Ovary (tissue), 9 donors: Measurements from ENCODE around the gene SYT3. TPM values are rescaled to one million over a fixed set of nuclear protein-coding genes. Genes with fewer than 3 reads are reported as not detected.

Experiments used
- DNase-seq, 5 donors: peaks; one replicate each; pipeline ENCODE4 v3.0.0-alpha.2; 2019 to 2020
- H3K27ac ChIP-seq, 2 donors: fragments of 200-600 bp; one replicate each; pipeline versions ENCODE4 v1.5.1 to v1.8.0; 2019 to 2022
- H3K27me3 ChIP-seq: fragments of 200-600 bp; one replicate; pipeline ENCODE4 v1.8.0; 2022
- H3K36me3 ChIP-seq: fragments of 200-600 bp; sonication (generic); one replicate; pipeline ENCODE4 v1.5.1; 2019
- H3K4me1 ChIP-seq: one replicate; pipeline ENCODE4 v1.8.1; 2013; ENCODE audit warnings: mild to moderate bottlenecking, moderate library complexity; ENCODE audit not compliant: insufficient read depth
- H3K4me3 ChIP-seq: fragments of 200-600 bp; sonication (generic); one replicate; pipeline ENCODE4 v1.5.1; 2017
- H3K9me3 ChIP-seq, 2 donors: fragments of 200-600 bp in 1 of 2; sonication (generic) in 1 of 2; one replicate each; pipeline versions ENCODE4 v1.5.1 to v1.8.1; 2013 to 2019; ENCODE audit warnings: mild to moderate bottlenecking in 1 of 2, moderate library complexity in 1 of 2
- EP300 ChIP-seq: sonication (generic); formaldehyde crosslinking; IDR thresholded peaks from one replicate; pipeline ENCODE4 v1.6.1; 2017; ENCODE audit warnings: antibody characterized with exemption
- POLR2A ChIP-seq: fragments of 450-650 bp; IDR thresholded peaks from one replicate; pipeline ENCODE4 v1.6.1; 2017; ENCODE audit warnings: antibody characterized with exemption, mild to moderate bottlenecking, moderate library complexity
- WGBS, 3 donors: extraction: QIAGEN DNeasy Blood & Tissue Kit in 1 of 3; methylation state at CpG; one replicate each; pipeline versions ENCODE4 v1.1.5 to v1.1.7; 2013 to 2017; 5-methylcytosine and 5-hydroxymethylcytosine counted together
- intact Hi-C, 4 donors: fragments of 100-400 bp; cut with DNase I; formaldehyde crosslinking; loops; one replicate each; pipeline versions ENCODE4 v1.11.0 to v1.15.1; 2022 to 2023
- polyA plus RNA-seq, 2 donors: library from polyadenylated mRNA; stranded (reverse); fragments of 200-250 nt in 1 of 2; fragments of 350-450 nt in 1 of 2; fragmentation: Illumina TruSeq in 1 of 2; extraction: RNeasy Lipid Tissue Mini Kit (QIAGEN cat#74804) in 1 of 2; gene quantifications; one replicate each; pipeline ENCODE4 v1.2.3, GENCODE V29; 2013 to 2014
- total RNA-seq, 7 donors: library from RNA; depleted of rRNA in 2 of 7; stranded (reverse); fragments of >200 nt in 2 of 7; fragmentation: NEBNext Ultra II Directional in 3 of 7; extraction: Animal tissue kit (Norgen Biotek cat#: 25700) in 3 of 7; gene quantifications; one replicate each; pipeline versions ENCODE4 v1.1.0 to v1.2.4, GENCODE V29; 2016 to 2023
- TF ChIP-seq, protein P1 (sequence below), 3 donors: fragments of 450-650 bp in 2 of 3; fragments of 200-600 bp in 1 of 3; IDR thresholded peaks; one replicate each; pipeline versions ENCODE4 v1.5.1 to v1.8.0; 2016 to 2022; ENCODE audit warnings: antibody characterized with exemption in 3 of 3, mild to moderate bottlenecking in 1 of 3
- donor health status: DM: no; HTN: no; CAD: no; lungs with moderate emphysema.
- donor health status: DM: no; HTN: no; CAD: no.
- donor health status: Bipolar disorder and iron deficiency.
- donor health status: DM: yes; HTN: yes; CAD: no.
- donor health status: DM: no; HTN: no; CAD: no.
- donor health status: DM: yes; HTN: yes; CAD: no.

Gene SYT3
- total and polyA plus RNA-seq, 9 donors: 0.08 to 0.32 (median 0.10) TPM; not detected in 6

DNA sequence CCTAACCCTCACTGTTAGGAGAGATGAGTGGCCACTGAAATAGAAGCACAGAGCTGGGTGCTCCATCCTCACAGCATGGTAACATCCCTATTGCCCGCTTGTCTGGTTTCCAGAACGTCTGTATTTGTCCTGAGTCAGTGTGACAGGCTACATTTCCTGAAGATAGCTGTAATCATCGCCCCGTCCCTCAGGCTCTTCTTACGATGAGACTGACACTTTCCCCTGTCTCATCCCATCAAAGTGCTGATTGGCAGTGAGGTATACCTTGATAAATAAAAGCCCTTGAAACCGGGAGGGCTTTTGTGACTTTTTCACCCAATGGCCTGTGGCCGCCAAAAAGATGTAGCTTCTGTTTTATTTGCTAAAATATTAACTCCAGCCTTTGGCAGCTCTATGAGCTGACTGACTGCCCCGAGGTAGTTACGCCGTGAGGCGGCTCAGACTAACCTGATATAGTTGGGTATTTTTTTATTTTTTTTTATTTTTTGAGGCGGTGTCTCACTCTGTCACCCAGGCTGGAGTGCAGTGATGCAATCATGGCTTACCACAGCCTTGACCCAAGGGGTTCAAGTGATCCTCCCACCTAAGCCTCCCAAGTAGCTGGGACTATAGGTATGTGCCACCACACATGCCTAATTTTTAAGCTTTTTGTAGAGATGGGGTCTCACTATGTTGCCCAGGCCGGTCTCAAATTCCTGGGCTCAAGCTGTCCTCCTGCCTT, 65.8 kb downstream of the SYT3 start:
- H3K27me3 ChIP-seq: no peaks in the 10 kb centered on the region
- DNase-seq: no peak
- H3K9me3 ChIP-seq: no peaks in the 10 kb centered on the region
- no peaks in the 10 kb centered on the region for H3K4me1 ChIP-seq
- H3K4me3 ChIP-seq: no peak overlapping the region
- H3K36me3 ChIP-seq: no peaks in the 10 kb centered on the region
- no peak overlapping the region for H3K27ac ChIP-seq
- no peak for TF ChIP-seq EP300
- TF ChIP-seq POLR2A: no peak
- TF ChIP-seq, protein P1, sequence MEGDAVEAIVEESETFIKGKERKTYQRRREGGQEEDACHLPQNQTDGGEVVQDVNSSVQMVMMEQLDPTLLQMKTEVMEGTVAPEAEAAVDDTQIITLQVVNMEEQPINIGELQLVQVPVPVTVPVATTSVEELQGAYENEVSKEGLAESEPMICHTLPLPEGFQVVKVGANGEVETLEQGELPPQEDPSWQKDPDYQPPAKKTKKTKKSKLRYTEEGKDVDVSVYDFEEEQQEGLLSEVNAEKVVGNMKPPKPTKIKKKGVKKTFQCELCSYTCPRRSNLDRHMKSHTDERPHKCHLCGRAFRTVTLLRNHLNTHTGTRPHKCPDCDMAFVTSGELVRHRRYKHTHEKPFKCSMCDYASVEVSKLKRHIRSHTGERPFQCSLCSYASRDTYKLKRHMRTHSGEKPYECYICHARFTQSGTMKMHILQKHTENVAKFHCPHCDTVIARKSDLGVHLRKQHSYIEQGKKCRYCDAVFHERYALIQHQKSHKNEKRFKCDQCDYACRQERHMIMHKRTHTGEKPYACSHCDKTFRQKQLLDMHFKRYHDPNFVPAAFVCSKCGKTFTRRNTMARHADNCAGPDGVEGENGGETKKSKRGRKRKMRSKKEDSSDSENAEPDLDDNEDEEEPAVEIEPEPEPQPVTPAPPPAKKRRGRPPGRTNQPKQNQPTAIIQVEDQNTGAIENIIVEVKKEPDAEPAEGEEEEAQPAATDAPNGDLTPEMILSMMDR (IDR thresholded peaks at IDR 0.05): no peak
- 69 to 79% (median 75%) methylated on average over 13 of the region's 13 CpGs for WGBS, 3 donors
- intact Hi-C loops: no loop called here

Other genes with a start within 250 kb of the SYT3 start
- gene SPIB, start 220.9 kb downstream of the SYT3 start, total RNA-seq: under 1 TPM in 3 of 7 donors, not detected in 4; 0.12 to 0.46 (median 0.26) TPM
- under 1 TPM in 1 of 2 donors, not detected in 1; 0.25 TPM for gene SPIB, start 220.9 kb downstream of the SYT3 start, polyA plus RNA-seq
- gene MYBPC2, start 207.0 kb downstream of the SYT3 start, total RNA-seq: under 1 TPM in 3 of 7 donors, not detected in 4; 0.05 to 0.12 (median 0.08) TPM
- gene MYBPC2, start 207.0 kb downstream of the SYT3 start, polyA plus RNA-seq: under 1 TPM in 1 of 2 donors, not detected in 1; 0.28 TPM
- 100 to 1,000 TPM in 3 of 7 donors, 10 to 100 TPM in 4; 50.4 to 132 (median 96.7) TPM for gene EMC10, start 163.4 kb downstream of the SYT3 start, total RNA-seq
- 100 to 1,000 TPM in 1 of 2 donors, 10 to 100 TPM in 1; 27.6 to 113 TPM for gene EMC10, start 163.4 kb downstream of the SYT3 start, polyA plus RNA-seq
- gene GARIN5A, start 163.0 kb downstream of the SYT3 start, total RNA-seq: 10 to 100 TPM in 1 of 7 donors, 1 to 10 TPM in 6; 2.1 to 10.3 (median 3.3) TPM
- 1 to 10 TPM in 1 of 2 donors, under 1 TPM in 1; 0.47 to 4.3 TPM for gene GARIN5A, start 163.0 kb downstream of the SYT3 start, polyA plus RNA-seq
- gene JOSD2, start 128.7 kb downstream of the SYT3 start, total RNA-seq: 10 to 100 TPM; 15.0 to 28.9 (median 21.8) TPM
- gene JOSD2, start 128.7 kb downstream of the SYT3 start, polyA plus RNA-seq: 10 to 100 TPM in 1 of 2 donors, not detected in 1; 42.5 TPM
- gene ASPDH, start 126.0 kb downstream of the SYT3 start, total RNA-seq: not detected
- gene ASPDH, start 126.0 kb downstream of the SYT3 start, polyA plus RNA-seq: not detected
- 1 to 10 TPM; 1.2 to 7.9 (median 2.5) TPM for gene LRRC4B, start 71.4 kb downstream of the SYT3 start, total RNA-seq
- gene LRRC4B, start 71.4 kb downstream of the SYT3 start, polyA plus RNA-seq: 1 to 10 TPM in 1 of 2 donors, under 1 TPM in 1; 0.12 to 5.6 TPM
- 10 to 100 TPM in 1 of 7 donors, 1 to 10 TPM in 3, not detected in 3; 1.1 to 12.6 (median 2.1) TPM for gene C19orf81, start 9.6 kb upstream of the SYT3 start, total RNA-seq
- gene C19orf81, start 9.6 kb upstream of the SYT3 start, polyA plus RNA-seq: not detected
- 10 to 100 TPM in 1 of 7 donors, 1 to 10 TPM in 5, under 1 TPM in 1; 0.72 to 11.1 (median 4.0) TPM for gene SHANK1, start 79.9 kb upstream of the SYT3 start, total RNA-seq
- 1 to 10 TPM in 1 of 2 donors, under 1 TPM in 1; 0.20 to 1.1 TPM for gene SHANK1, start 79.9 kb upstream of the SYT3 start, polyA plus RNA-seq
- 100 to 1,000 TPM in 1 of 7 donors, 10 to 100 TPM in 6; 17.3 to 120 (median 33.8) TPM for gene CLEC11A, start 83.5 kb upstream of the SYT3 start, total RNA-seq
- gene CLEC11A, start 83.5 kb upstream of the SYT3 start, polyA plus RNA-seq: 10 to 100 TPM in 1 of 2 donors, 1 to 10 TPM in 1; 3.8 to 27.9 TPM
- not detected for gene GPR32, start 130.6 kb upstream of the SYT3 start, total RNA-seq
- gene GPR32, start 130.6 kb upstream of the SYT3 start, polyA plus RNA-seq: not detected
- not detected for gene ACP4, start 150.5 kb upstream of the SYT3 start, total RNA-seq
- not detected for gene ACP4, start 150.5 kb upstream of the SYT3 start, polyA plus RNA-seq
- gene KLK1, start 183.9 kb upstream of the SYT3 start, total RNA-seq: under 1 TPM in 6 of 7 donors, not detected in 1; 0.40 to 0.95 (median 0.57) TPM
- gene KLK1, start 183.9 kb upstream of the SYT3 start, polyA plus RNA-seq: 1 to 10 TPM in 1 of 2 donors, under 1 TPM in 1; 0.23 to 1.2 TPM
- gene KLK15, start 193.7 kb upstream of the SYT3 start, total RNA-seq: not detected
- not detected for gene KLK15, start 193.7 kb upstream of the SYT3 start, polyA plus RNA-seq
- gene KLK3, start 215.0 kb upstream of the SYT3 start, total RNA-seq: under 1 TPM in 1 of 7 donors, not detected in 6; 0.20 TPM
- under 1 TPM; 0.13 to 0.24 TPM for gene KLK3, start 215.0 kb upstream of the SYT3 start, polyA plus RNA-seq
- gene KLK2, start 233.6 kb upstream of the SYT3 start, total RNA-seq: not detected
- not detected for gene KLK2, start 233.6 kb upstream of the SYT3 start, polyA plus RNA-seq